Sigmoid colon (tissue), 7 donors: ENCODE data around the gene FRMD8. TPM values are rescaled to one million over a fixed set of nuclear protein-coding genes. Genes with fewer than 3 reads are reported as not detected.

Source experiments
- DNase-seq: peaks from one replicate; pipeline ENCODE4 v3.0.0-alpha.2; 2019
- H3K27ac ChIP-seq, 4 donors: fragments of 200-600 bp; sonication (generic); one replicate each; pipeline ENCODE4 v1.5.1; 2016 to 2019; ENCODE audit warnings: mild to moderate bottlenecking in 1 of 4
- H3K27me3 ChIP-seq, 3 donors: fragments of 200-600 bp; sonication (generic); one replicate each; pipeline ENCODE4 v1.5.1; 2019; ENCODE audit warnings: mild to moderate bottlenecking in 1 of 3
- H3K36me3 ChIP-seq, 4 donors: fragments of 200-600 bp; sonication (generic); one replicate each; pipeline ENCODE4 v1.5.1; 2016 to 2019
- H3K4me1 ChIP-seq, 4 donors: fragments of 200-600 bp; sonication (generic); one replicate each; pipeline ENCODE4 v1.5.1; 2017 to 2019
- H3K4me3 ChIP-seq, 4 donors: fragments of 200-600 bp; sonication (generic); one replicate each; pipeline ENCODE4 v1.5.1; 2017 to 2019; ENCODE audit warnings: mild to moderate bottlenecking in 2 of 4, moderate library complexity in 1 of 4
- H3K9me3 ChIP-seq, 4 donors: fragments of 200-600 bp in 3 of 4; sonication (generic) in 3 of 4; one replicate each; pipeline versions ENCODE4 v1.5.1 to v1.6.1; 2013 to 2019
- EP300 ChIP-seq, 4 donors: sonication (generic); formaldehyde crosslinking; IDR thresholded peaks; one replicate each; pipeline ENCODE4 v1.6.1; 2017; ENCODE audit warnings: antibody characterized with exemption in 4 of 4
- POLR2A ChIP-seq, 2 donors: fragments of 450-650 bp; IDR thresholded peaks; one replicate each; pipeline ENCODE4 v1.6.1; 2016; ENCODE audit warnings: antibody characterized with exemption in 2 of 2, mild to moderate bottlenecking in 2 of 2, moderate library complexity in 2 of 2
- POLR2AphosphoS5 ChIP-seq, 4 donors: sonication (generic); formaldehyde crosslinking; IDR thresholded peaks; one replicate each; pipeline ENCODE4 v1.6.1; 2017; ENCODE audit warnings: antibody characterized with exemption in 4 of 4
- WGBS, 2 donors: extraction: QIAGEN DNeasy Blood & Tissue Kit; methylation state at CpG; one replicate each; pipeline ENCODE4 v1.1.7; 2013; 5-methylcytosine and 5-hydroxymethylcytosine counted together
- intact Hi-C: fragments of 100-400 bp; cut with DNase I; formaldehyde crosslinking; loops from one replicate; pipeline ENCODE4 v1.15.1; 2023
- polyA plus RNA-seq, 3 donors: library from polyadenylated mRNA; stranded (reverse); fragments of 200-250 nt; gene quantifications; one replicate each; pipeline ENCODE4 v1.2.3, GENCODE V29; 2013
- total RNA-seq, 4 donors: library from RNA; depleted of rRNA; stranded (reverse); fragments of >200 nt; gene quantifications; one replicate each; pipeline ENCODE4 v1.1.0, GENCODE V29; 2016
- TF ChIP-seq, protein P1 (sequence below), 4 experiments: fragments of 450-650 bp in 3 of 4; fragments of 200-600 bp in 1 of 4; IDR thresholded peaks; one replicate each; pipeline ENCODE4 v1.5.1; 2016 to 2019; ENCODE audit warnings: antibody characterized with exemption in 4 of 4, mild to moderate bottlenecking in 3 of 4, moderate library complexity in 2 of 4
- donor health status: healthy with polysubstance abuse.
- donor health status: Bipolar disorder and iron deficiency.
- donor health status: healthy.

Gene FRMD8
- total and polyA plus RNA-seq, 7 donors: 10.7 to 29.0 (median 21.6) TPM

DNA sequence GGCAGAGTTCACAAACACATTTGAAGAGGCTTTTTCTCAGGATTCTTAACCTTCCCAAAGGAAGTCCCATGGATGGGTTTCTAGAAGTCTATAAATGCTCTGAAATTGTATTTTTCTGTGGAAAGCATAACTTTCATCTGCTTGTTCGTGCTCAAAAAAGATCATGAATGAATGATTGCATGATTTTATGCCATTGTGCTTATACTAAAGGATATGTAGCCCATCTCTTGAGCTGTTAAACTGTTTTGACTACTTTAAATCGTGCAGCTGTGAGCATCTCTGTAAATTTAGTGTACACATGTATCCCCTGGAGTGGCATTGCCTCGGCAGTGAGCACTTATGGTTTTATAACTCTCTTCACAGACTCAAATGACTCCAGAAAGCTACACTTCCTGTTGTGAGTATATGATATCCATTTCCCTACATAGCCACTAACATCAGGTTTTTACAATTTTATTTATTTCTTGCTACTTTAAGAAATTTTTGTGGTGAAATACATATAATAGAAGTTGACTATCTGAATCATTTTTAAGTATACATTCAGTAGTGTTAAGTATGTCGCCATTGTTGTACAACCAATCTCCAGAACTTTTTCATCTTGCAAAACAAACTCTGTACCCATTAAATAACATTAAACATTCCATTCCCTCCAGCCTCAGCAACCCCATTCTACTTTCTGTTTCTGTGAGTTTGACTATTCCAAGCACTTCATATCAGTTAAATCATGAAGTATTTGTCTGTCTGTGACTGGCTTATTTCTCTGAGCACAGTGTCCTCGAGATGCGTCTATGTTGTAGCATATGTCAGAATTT, 44.2 kb downstream of the FRMD8 start:
- Histone ChIP-seq H3K27ac (peak overlapping the region; percentile 97 to 100 (median 100)), H3K4me1 (peaks cover 0 to 94% (median 91%) of the 10 kb centered on the region in 4 donors), H3K9me3 (no peaks in the 10 kb centered on the region), H3K4me3 (peak overlapping the region; percentile 8 to 88 (median 45)), H3K27me3 (no peaks in the 10 kb centered on the region), H3K36me3 (peaks cover 21 to 64% (median 34%) of the 10 kb centered on the region in 4 donors)
- DNase-seq: peak; percentile 58
- intact Hi-C loops: no loop called here
- 38 to 53% methylated on average over 6 of the region's 6 CpGs for WGBS, 2 donors
- TF ChIP-seq EP300 (IDR thresholded peaks at IDR 0.05) (no peak), POLR2A (IDR thresholded peaks at IDR 0.05) (peak; percentile 6 to 7), POLR2AphosphoS5 (IDR thresholded peaks at IDR 0.05) (peak in 3 of 4 donors; percentile 17 to 53 (median 46))
- TF ChIP-seq, protein P1, sequence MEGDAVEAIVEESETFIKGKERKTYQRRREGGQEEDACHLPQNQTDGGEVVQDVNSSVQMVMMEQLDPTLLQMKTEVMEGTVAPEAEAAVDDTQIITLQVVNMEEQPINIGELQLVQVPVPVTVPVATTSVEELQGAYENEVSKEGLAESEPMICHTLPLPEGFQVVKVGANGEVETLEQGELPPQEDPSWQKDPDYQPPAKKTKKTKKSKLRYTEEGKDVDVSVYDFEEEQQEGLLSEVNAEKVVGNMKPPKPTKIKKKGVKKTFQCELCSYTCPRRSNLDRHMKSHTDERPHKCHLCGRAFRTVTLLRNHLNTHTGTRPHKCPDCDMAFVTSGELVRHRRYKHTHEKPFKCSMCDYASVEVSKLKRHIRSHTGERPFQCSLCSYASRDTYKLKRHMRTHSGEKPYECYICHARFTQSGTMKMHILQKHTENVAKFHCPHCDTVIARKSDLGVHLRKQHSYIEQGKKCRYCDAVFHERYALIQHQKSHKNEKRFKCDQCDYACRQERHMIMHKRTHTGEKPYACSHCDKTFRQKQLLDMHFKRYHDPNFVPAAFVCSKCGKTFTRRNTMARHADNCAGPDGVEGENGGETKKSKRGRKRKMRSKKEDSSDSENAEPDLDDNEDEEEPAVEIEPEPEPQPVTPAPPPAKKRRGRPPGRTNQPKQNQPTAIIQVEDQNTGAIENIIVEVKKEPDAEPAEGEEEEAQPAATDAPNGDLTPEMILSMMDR (IDR thresholded peaks at IDR 0.05): peak in 1 of 4 experiments; percentile 7

DNA sequence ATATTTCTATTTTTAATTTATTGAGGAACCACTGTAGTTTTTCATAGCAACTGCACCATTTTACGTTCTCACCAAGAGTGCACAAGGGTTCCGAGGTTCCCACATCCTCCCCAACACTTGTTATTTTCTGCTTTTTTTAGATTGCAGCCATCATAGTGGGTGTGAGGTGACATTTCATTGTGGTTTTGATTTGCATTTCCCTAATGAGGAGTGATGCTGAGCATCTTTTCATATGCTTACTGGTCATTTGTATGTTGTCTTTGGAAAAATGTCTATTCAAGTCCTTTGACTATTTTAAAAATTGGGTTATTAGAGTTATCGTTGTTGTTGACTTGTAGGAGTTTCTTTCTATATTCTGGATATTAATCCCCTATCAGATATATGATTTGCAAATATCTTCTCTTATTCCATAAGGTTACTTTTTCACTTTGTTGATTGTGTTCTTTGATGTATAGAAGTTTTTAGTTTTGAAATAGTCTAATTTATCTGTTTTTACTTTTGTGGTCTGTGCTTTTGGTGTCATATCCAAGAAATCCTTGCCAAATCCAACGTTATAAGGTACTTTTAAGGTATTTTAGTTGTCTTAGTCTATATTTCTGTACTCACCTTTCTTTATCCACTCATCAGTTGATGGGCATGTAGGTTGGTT, 45.1 kb downstream of the FRMD8 start:
- Histone ChIP-seq H3K4me1 (peaks cover 0 to 100% (median 99%) of the 10 kb centered on the region in 4 donors), H3K27me3 (no peaks in the 10 kb centered on the region), H3K27ac (peak overlapping the region; percentile 97 to 100 (median 100)), H3K9me3 (no peaks in the 10 kb centered on the region), H3K36me3 (peaks cover 25 to 64% (median 34%) of the 10 kb centered on the region in 4 donors), H3K4me3 (peak overlapping the region in 2 of 4 donors; percentile 76 to 88)
- intact Hi-C loops: no loop called here
- 49 to 74% methylated on average over 4 of the region's 4 CpGs for WGBS, 2 donors
- DNase-seq: no peak
- TF ChIP-seq EP300 (IDR thresholded peaks at IDR 0.05): no peak
- TF ChIP-seq, protein P1 (IDR thresholded peaks at IDR 0.05): no peak
- peak in 1 of 2 donors; percentile 3 for TF ChIP-seq POLR2A (IDR thresholded peaks at IDR 0.05)
- peak in 3 of 4 donors; percentile 46 to 70 (median 50) for TF ChIP-seq POLR2AphosphoS5 (IDR thresholded peaks at IDR 0.05)

DNA sequence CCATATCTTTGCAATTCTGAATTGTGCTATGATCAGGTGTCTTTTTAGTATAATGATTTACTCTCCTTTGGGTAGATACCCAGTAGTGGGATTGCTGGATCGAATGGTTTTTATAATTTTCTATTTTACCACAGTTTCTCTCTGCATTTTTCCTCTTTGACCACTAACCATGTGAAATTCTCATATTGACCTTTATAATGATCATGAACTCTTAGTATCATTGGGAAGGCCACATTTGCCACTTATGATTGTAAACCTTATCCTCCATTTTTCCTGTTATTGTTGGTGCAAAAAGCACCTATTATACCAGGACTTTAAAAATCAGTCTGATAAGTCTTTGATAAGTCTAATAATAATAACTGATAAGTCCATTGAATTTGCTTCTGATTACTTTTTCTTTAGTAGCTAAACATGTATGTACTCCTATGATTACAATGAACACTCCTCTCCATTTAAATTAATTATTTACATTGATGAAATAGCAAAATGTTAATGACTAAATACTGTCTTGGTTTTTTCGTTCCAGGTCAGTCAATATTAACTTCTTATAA, 45.7 kb downstream of the FRMD8 start:
- peaks cover 20 to 64% (median 34%) of the 10 kb centered on the region in 4 donors for H3K36me3 ChIP-seq
- H3K4me1 ChIP-seq: peaks cover 0 to 98% (median 97%) of the 10 kb centered on the region in 4 donors
- H3K27me3 ChIP-seq: no peaks in the 10 kb centered on the region
- TF ChIP-seq EP300 (IDR thresholded peaks at IDR 0.05) (no peak), POLR2A (IDR thresholded peaks at IDR 0.05) (peak in 1 of 2 donors; percentile 11), POLR2AphosphoS5 (IDR thresholded peaks at IDR 0.05) (peak in 3 of 4 donors; percentile 5 to 40 (median 30))
- TF ChIP-seq, protein P1 (IDR thresholded peaks at IDR 0.05): no peak
- no peaks in the 10 kb centered on the region for H3K9me3 ChIP-seq
- WGBS, 2 donors: 68 to 84% methylated on average over 2 of the region's 2 CpGs
- peak overlapping the region in 1 of 4 donors; percentile 88 for H3K4me3 ChIP-seq
- no peak for DNase-seq
- peak overlapping the region; percentile 97 to 100 (median 100) for H3K27ac ChIP-seq
- intact Hi-C loops: no loop called here

DNA sequence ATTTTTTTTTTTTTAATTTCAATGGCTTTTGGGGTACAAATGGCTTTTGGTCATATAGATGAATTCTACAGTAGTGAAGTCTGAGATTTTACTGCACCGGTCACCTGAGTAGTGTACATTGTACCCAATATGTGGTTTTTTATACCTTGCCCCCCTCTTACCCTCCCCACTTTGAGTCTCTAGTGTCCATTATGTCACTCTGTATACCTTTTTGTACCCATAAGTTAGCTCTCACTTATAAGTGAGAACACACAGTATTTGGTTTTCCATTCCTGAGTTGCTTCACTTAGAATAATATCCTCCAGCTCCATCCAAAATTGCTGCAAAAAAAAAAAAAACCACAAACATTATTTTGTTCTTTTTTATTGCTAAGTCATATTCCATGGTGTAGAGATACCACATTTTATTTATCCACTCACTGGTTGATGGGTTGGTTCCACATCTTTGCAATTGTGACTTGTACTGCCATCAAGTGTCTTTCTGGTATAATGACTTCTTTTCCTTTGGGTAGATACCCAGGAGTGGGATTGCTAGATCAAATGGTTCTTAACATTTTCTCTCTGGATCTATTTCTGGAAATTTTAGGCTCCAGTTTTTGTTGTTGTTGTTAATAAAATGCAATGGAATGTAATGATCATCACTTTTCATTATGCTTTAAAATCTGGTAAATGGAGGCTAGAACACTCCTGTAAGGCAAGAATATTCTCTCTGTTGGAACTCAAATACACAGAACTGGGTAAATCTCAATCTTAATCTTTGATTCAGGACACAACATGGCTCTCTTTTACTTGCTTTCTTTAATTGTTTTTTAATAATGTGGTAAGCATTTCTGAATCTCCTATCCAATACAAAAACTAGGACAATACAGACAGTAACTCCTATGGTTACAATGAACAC, 46.5 kb downstream of the FRMD8 start:
- Histone ChIP-seq H3K4me3 (no peak overlapping the region), H3K27me3 (no peaks in the 10 kb centered on the region), H3K4me1 (peaks cover 0 to 98% (median 96%) of the 10 kb centered on the region in 4 donors), H3K36me3 (peaks cover 27 to 68% (median 38%) of the 10 kb centered on the region in 4 donors), H3K9me3 (no peaks in the 10 kb centered on the region), H3K27ac (peak overlapping the region; percentile 40 to 100 (median 100))
- intact Hi-C loops: no loop called here
- WGBS, 2 donors: 96 to 100% methylated on average over 1 of the region's 1 CpG
- TF ChIP-seq POLR2A (IDR thresholded peaks at IDR 0.05) (peak in 1 of 2 donors; percentile 24), EP300 (IDR thresholded peaks at IDR 0.05) (no peak), POLR2AphosphoS5 (IDR thresholded peaks at IDR 0.05) (peak; percentile 38 to 66 (median 60))
- DNase-seq: no peak
